GM23248 (cell line): Measurements from ENCODE around the gene SUSD4. TPM values are rescaled to one million over a fixed set of nuclear protein-coding genes. Genes with fewer than 3 reads are reported as not detected.
"Not testable (repeated sequence)": the region's sequence is repeated elsewhere in the genome, so short reads cannot be mapped to it uniquely, and the experiment has no call there.

Experiments
- DNase-seq: peaks from one replicate; pipeline ENCODE4 v3.0.0-alpha.2; 2015
- H2AFZ ChIP-seq: fragments of 200-600 bp; sonication (generic); 2 replicates; pipeline ENCODE4 v1.6.1; 2016; ENCODE audit warnings: antibody characterized with exemption
- H3F3A ChIP-seq: fragments of 200-600 bp; sonication (generic); 2 replicates; pipeline ENCODE4 v1.6.1; 2016; ENCODE audit warnings: mild to moderate bottlenecking, antibody characterized with exemption, mixed run types; ENCODE audit not compliant: insufficient read depth
- H3K27ac ChIP-seq: fragments of 200-600 bp; sonication (generic); 2 replicates; pipeline ENCODE4 v1.5.1; 2016; ENCODE audit warnings: mild to moderate bottlenecking
- H3K27me3 ChIP-seq: fragments of 200-600 bp; sonication (generic); replicated peaks from 2 replicates; pipeline ENCODE4 v1.6.1; 2016; ENCODE audit warnings: mild to moderate bottlenecking; ENCODE audit not compliant: insufficient read depth
- H3K36me3 ChIP-seq: fragments of 200-600 bp; sonication (generic); 2 replicates; pipeline ENCODE4 v1.6.1; 2016; ENCODE audit warnings: low read depth, mild to moderate bottlenecking
- H3K4me1 ChIP-seq: fragments of 200-600 bp; sonication (generic); 2 replicates; pipeline ENCODE4 v1.6.1; 2016; ENCODE audit warnings: mild to moderate bottlenecking; ENCODE audit not compliant: insufficient read depth
- H3K4me2 ChIP-seq: fragments of 200-600 bp; sonication (generic); one replicate; pipeline ENCODE4 v1.6.1; 2016; ENCODE audit warnings: mild to moderate bottlenecking; ENCODE audit not compliant: unreplicated experiment
- H3K4me3 ChIP-seq: fragments of 200-600 bp; sonication (generic); 2 replicates; pipeline ENCODE4 v1.5.1; 2016; ENCODE audit warnings: mild to moderate bottlenecking
- H3K79me2 ChIP-seq: fragments of 200-600 bp; sonication (generic); 2 replicates; pipeline ENCODE4 v1.6.1; 2016; ENCODE audit warnings: mild to moderate bottlenecking; ENCODE audit not compliant: insufficient read depth
- H3K9ac ChIP-seq: fragments of 200-600 bp; sonication (generic); 2 replicates; pipeline ENCODE4 v1.6.1; 2016; ENCODE audit warnings: mild to moderate bottlenecking
- H3K9me2 ChIP-seq: fragments of 200-600 bp; sonication (generic); 2 replicates; pipeline ENCODE4 v1.6.1; 2016; ENCODE audit warnings: mixed run types, mild to moderate bottlenecking, moderate library complexity; ENCODE audit not compliant: insufficient read depth
- H3K9me3 ChIP-seq: fragments of 200-600 bp; sonication (generic); one replicate; pipeline ENCODE4 v1.6.1; 2017; ENCODE audit warnings: low read depth
- H4K20me1 ChIP-seq: fragments of 200-600 bp; sonication (generic); 2 replicates; pipeline ENCODE4 v1.6.0; 2016; ENCODE audit not compliant: insufficient read depth
- EZH2 ChIP-seq: fragments of 200-600 bp; sonication (generic); IDR thresholded peaks from 2 replicates; pipeline ENCODE4 v1.6.1; 2018; ENCODE audit warnings: antibody characterized with exemption, mild to moderate bottlenecking; ENCODE audit not compliant: insufficient read depth, poor library complexity, severe bottlenecking
- EZH2phosphoT487 ChIP-seq: fragments of 200-600 bp; sonication (generic); IDR thresholded peaks from 2 replicates; pipeline ENCODE4 v1.6.1; 2018; ENCODE audit warnings: antibody characterized with exemption, moderate library complexity, mild to moderate bottlenecking, low read depth; ENCODE audit not compliant: insufficient read depth
- WGBS, 2 experiments: methylation state at CpG; one replicate each; pipeline ENCODE4 v1.1.6; 2015 to 2017; ENCODE audit warnings: low lambda C conversion rate in 2 of 2, low coverage in 1 of 2; ENCODE audit errors: missing lambda C conversion rate in 2 of 2; 5-methylcytosine and 5-hydroxymethylcytosine counted together
- in situ Hi-C: fragments of 300-500 bp; cut with MboI; formaldehyde crosslinking; loops from 2 replicates; pipeline ENCODE4 v1.15.0; 2020
- polyA plus RNA-seq: library from polyadenylated mRNA; unstranded; fragments of >200 nt; fragmentation: Nextera tagmentation; extraction: Ambion mirVana; gene quantifications from 2 replicates; pipeline ENCODE4 v1.2.1, GENCODE V29; 2016
- total RNA-seq: library from RNA; depleted of rRNA; stranded (reverse); fragments of >200 nt; shearing (Covaris generic); gene quantifications from 2 replicates; pipeline ENCODE4 v1.2.3, GENCODE V29; 2014

Gene SUSD4
- total and polyA plus RNA-seq, 2 experiments from 2014 or later, result 1.1 to 3.9 TPM

GRCh38 chr1:223401873-223402789 is 38.2 kb upstream of the SUSD4 start:
- WGBS, 2 experiments, result 47 to 48% methylated on average over 2 of the region's 2 CpGs
- H3K9me3 ChIP-seq, result no peaks in the 10 kb centered on the region
- no peaks in the 10 kb centered on the region for H4K20me1 ChIP-seq
- no peak overlapping the region for H3K9ac ChIP-seq
- peak overlapping the region; percentile 23 for H3K4me2 ChIP-seq
- TF ChIP-seq EZH2 (no peak), EZH2phosphoT487 (no peak)
- peak overlapping the region; percentile 54 for H3K27ac ChIP-seq
- H3K4me3 ChIP-seq, result peak overlapping the region; percentile 23; the same call in 1 of the 2 replicates
- H2AFZ ChIP-seq, result no peak overlapping the region
- peak; percentile 88 for DNase-seq
- H3K4me1 ChIP-seq, result peaks cover 23% of the 10 kb centered on the region
- no peaks in the 10 kb centered on the region for H3K79me2 ChIP-seq
- no peaks in the 10 kb centered on the region for H3K36me3 ChIP-seq
- no peaks in the 10 kb centered on the region for H3K27me3 ChIP-seq
- peaks cover 15% of the 10 kb centered on the region for H3F3A ChIP-seq
- no peaks in the 10 kb centered on the region for H3K9me2 ChIP-seq
- in situ Hi-C loops, result no loop called here

DNA sequence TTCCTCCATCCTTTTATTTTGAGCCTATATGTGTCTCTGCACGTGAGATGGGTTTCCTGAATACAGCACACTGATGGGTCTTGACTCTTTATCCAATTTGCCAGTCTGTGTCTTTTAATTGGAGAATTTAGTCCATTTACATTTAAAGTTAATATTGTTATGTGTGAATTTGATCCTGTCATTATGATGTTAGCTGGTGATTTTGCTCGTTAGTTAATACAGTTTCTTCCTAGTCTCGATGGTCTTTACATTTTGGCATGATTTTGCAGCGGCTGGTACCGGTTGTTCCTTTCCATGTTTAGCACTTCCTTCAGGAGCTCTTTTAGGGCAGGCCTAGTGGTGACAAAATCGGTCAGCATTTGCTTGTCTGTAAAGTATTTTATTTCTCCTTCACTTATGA is 35.4 kb upstream of the SUSD4 start:
- WGBS, 2 experiments, result 81 to 86% methylated on average over 2 to 4 of the region's 6 CpGs
- in situ Hi-C loops, H3K36me3 ChIP-seq: not testable (repeated sequence)

DNA sequence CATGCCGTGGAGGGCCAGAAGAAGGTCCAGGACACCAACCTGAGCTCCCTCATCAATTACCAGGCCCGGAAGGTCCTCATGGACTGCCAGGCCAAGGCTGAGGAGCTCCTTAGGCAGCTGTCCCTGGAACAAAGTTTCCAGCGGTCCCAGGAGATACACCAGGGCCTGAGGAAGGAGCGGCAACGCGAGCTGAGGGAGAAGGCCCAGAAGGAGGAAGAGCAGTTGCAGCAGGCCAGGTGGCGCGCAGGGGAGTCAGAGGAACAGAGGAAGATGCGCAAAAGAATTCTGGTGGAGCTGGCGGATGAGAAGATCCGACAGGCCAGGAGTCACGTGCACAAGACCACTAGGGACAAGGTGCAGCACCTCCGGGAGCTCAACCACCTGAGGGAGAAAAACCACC is 30.7 kb upstream of the SUSD4 start:
- H2AFZ ChIP-seq, result no peak overlapping the region
- H3K4me2 ChIP-seq, result no peak overlapping the region
- TF ChIP-seq EZH2phosphoT487, result no peak
- TF ChIP-seq EZH2, result no peak
- no peaks in the 10 kb centered on the region for H3K9me3 ChIP-seq
- DNase-seq, result no peak
- H4K20me1 ChIP-seq, result no peaks in the 10 kb centered on the region
- H3K27me3 ChIP-seq, result peaks cover 28% of the 10 kb centered on the region
- 93 to 94% methylated on average over 13 of the region's 13 CpGs for WGBS, 2 experiments
- no peak overlapping the region for H3K27ac ChIP-seq
- H3K9me2 ChIP-seq, result no peaks in the 10 kb centered on the region
- in situ Hi-C loops, result no loop called here
- H3K4me3 ChIP-seq, result no peak overlapping the region
- no peaks in the 10 kb centered on the region for H3K4me1 ChIP-seq
- no peak overlapping the region for H3K9ac ChIP-seq
- H3F3A ChIP-seq, result no peaks in the 10 kb centered on the region
- no peaks in the 10 kb centered on the region for H3K79me2 ChIP-seq
- H3K36me3 ChIP-seq, result no peaks in the 10 kb centered on the region

More for the DNA sequence above, 35.4 kb upstream of the SUSD4 start:
- not testable (repeated sequence) for DNase-seq, H3K9ac ChIP-seq, H4K20me1 ChIP-seq, H3K9me2 ChIP-seq, H3K27ac ChIP-seq, H2AFZ ChIP-seq, H3K27me3 ChIP-seq, H3K4me3 ChIP-seq, H3K4me2 ChIP-seq, H3K9me3 ChIP-seq, H3K79me2 ChIP-seq
- H3K4me1 ChIP-seq, result peaks cover 23% of the 10 kb centered on the region
- H3F3A ChIP-seq, result peaks cover 15% of the 10 kb centered on the region

DNA sequence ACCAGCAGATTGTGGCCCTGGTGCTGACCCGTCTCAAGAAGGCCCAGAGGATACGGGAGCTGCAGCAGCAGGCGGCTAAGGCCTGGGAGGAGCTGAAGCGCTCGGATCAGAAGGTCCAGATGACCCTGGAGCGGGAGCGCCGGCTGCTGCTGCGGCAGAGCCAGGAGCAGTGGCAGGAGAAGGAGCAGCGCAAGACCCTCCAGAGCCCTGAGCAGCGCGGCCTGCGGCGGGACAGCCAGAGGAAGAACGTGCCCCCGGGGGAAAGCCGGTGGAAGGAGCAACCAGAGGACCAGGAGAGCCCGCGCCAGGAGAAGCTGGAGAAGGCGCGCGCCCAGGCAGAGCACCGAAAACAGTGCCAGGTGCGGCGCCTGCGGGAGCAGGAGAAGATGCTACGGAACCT is 30.3 kb upstream of the SUSD4 start:
- Histone ChIP-seq H3K36me3 (no peaks in the 10 kb centered on the region), H3K27me3 (peaks cover 28% of the 10 kb centered on the region), H3K4me1 (no peaks in the 10 kb centered on the region), H3F3A (no peaks in the 10 kb centered on the region), H3K4me2 (no peak overlapping the region), H3K9me2 (no peaks in the 10 kb centered on the region), H4K20me1 (no peaks in the 10 kb centered on the region), H2AFZ (no peak overlapping the region), H3K9me3 (no peaks in the 10 kb centered on the region), H3K79me2 (no peaks in the 10 kb centered on the region), H3K27ac (no peak overlapping the region), H3K4me3 (no peak overlapping the region), H3K9ac (no peak overlapping the region)
- no peak for TF ChIP-seq EZH2phosphoT487
- TF ChIP-seq EZH2, result no peak
- DNase-seq, result no peak
- in situ Hi-C loops, result no loop called here
- 98% methylated on average over 27 of the region's 27 CpGs for WGBS, 2 experiments
